A673 (cell line): Measurements from ENCODE around the gene PARVA. TPM values are rescaled to one million over a fixed set of nuclear protein-coding genes. Genes with fewer than 3 reads are reported as not detected.

Experiments used
- BruUV-seq: library from RNA; stranded (reverse); fragments of 400-500 nt; replicated peaks from 2 replicates; lab custom pipeline; 2021; lab: Mats Ljungman, UMichigan
- CTCF ChIA-PET: fragments of 300-600 bp; sonication (Branson Sonifier 250); formaldehyde crosslinking; loops from one replicate; lab custom pipeline; 2022; ENCODE audit warnings: antibody characterized with exemption; lab: Charles Lee
- POLR2A ChIA-PET: fragments of 300-600 bp; sonication (Branson Sonifier 250); formaldehyde crosslinking; loops from one replicate; lab custom pipeline; 2022; ENCODE audit warnings: antibody characterized with exemption; ENCODE audit not compliant: low non-redundant PET; lab: Charles Lee
- DNase-seq: peaks from one replicate; pipeline ENCODE4 v3.0.0-alpha.2; 2015; ENCODE audit warnings: low spot score
- H3K27ac ChIP-seq: fragments of 200-600 bp; sonication (generic); 2 replicates; pipeline ENCODE4 v1.5.1; 2016; ENCODE audit warnings: mixed run types, low read depth, mild to moderate bottlenecking, mixed read lengths, antibody characterized with exemption, low read length; ENCODE audit not compliant: poor library complexity, severe bottlenecking
- H3K27me3 ChIP-seq: fragments of 200-600 bp; sonication (generic); replicated peaks from 2 replicates; pipeline ENCODE4 v1.6.1; 2017; ENCODE audit warnings: mixed run types, low read depth, mild to moderate bottlenecking, mixed read lengths, antibody characterized with exemption, low read length; ENCODE audit not compliant: insufficient read depth, poor library complexity
- H3K36me3 ChIP-seq: fragments of 200-600 bp; sonication (generic); 2 replicates; pipeline ENCODE4 v1.6.1; 2016; ENCODE audit warnings: mixed run types, mild to moderate bottlenecking, mixed read lengths, antibody characterized with exemption, low read length; ENCODE audit not compliant: insufficient read depth, poor library complexity, severe bottlenecking
- H3K4me1 ChIP-seq: fragments of 200-600 bp; sonication (generic); 2 replicates; pipeline ENCODE4 v1.6.1; 2017; ENCODE audit warnings: mixed run types, mild to moderate bottlenecking, mixed read lengths, antibody characterized with exemption, low read length; ENCODE audit not compliant: insufficient read depth, poor library complexity, severe bottlenecking
- H3K4me3 ChIP-seq: fragments of 200-600 bp; sonication (generic); 2 replicates; pipeline ENCODE4 v1.5.1; 2016; ENCODE audit warnings: low read depth, mixed run types, mild to moderate bottlenecking, mixed read lengths, low read length; ENCODE audit not compliant: poor library complexity, severe bottlenecking
- H3K9me3 ChIP-seq: fragments of 200-600 bp; sonication (generic); 2 replicates; pipeline ENCODE4 v1.6.1; 2016; ENCODE audit warnings: mixed run types, low read depth, mild to moderate bottlenecking, mixed read lengths, antibody characterized with exemption, low read length; ENCODE audit not compliant: poor library complexity, severe bottlenecking
- CTCF ChIP-seq: fragments of 300-800, 200-600 bp; sonication (generic); conservative IDR thresholded peaks from 2 replicates; pipeline ENCODE4 v1.5.1; 2017; ENCODE audit warnings: low read depth, mild to moderate bottlenecking, antibody characterized with exemption, low read length, moderate library complexity, mixed read lengths
- EZH2 ChIP-seq: fragments of 200-600 bp; sonication (generic); IDR thresholded peaks from 2 replicates; pipeline ENCODE4 v1.6.1; 2017; ENCODE audit warnings: borderline replicate concordance, low read depth, mild to moderate bottlenecking, mixed read lengths, antibody characterized with exemption, low read length; ENCODE audit not compliant: poor library complexity, severe bottlenecking
- intact Hi-C: fragments of 100-400 bp; cut with micrococcal nuclease; formaldehyde crosslinking; loops from one replicate; pipeline ENCODE4 v1.10.0; 2022; ENCODE audit not compliant: unreplicated experiment
- total RNA-seq: library from RNA; stranded (reverse); gene quantifications from 2 replicates; pipeline ENCODE4 v1.2.3, GENCODE V29; 2021

The PARVA gene
- total RNA-seq, 1 experiment from 2014 or later: 15.2 TPM

DNA sequence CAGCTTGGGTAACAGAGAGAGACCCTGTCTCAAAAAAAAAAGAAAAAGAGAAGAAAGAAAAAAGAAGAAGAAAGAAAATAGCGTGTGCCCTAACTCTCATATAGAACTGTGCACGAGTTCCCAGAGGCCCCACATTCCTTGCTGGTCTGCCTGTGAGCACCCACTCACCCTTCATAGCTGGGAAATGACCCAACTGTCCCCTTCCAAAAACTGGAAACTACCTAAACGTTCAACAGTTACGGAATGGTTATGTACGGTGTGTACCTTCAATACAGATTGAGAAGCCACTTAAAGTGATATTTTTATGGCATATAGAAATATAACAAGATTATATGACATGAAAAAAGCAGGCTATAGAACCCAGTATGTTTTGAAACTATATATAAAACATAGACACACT lies 82.0 kb downstream of the PARVA start:
- CTCF ChIA-PET: no interaction called here
- no peaks in the 10 kb centered on the region for H3K9me3 ChIP-seq
- H3K4me3 ChIP-seq: no peak overlapping the region
- TF ChIP-seq CTCF: no peak
- no peak for TF ChIP-seq EZH2
- no peaks in the 10 kb centered on the region for H3K4me1 ChIP-seq
- no peak for DNase-seq
- H3K27ac ChIP-seq: no peak overlapping the region
- POLR2A ChIA-PET: no interaction called here
- H3K27me3 ChIP-seq: no peaks in the 10 kb centered on the region
- BruUV-seq: no TSS peak
- intact Hi-C loops: no loop called here
- H3K36me3 ChIP-seq: no peaks in the 10 kb centered on the region

GRCh38 chr11:12459865-12460444 lies 82.6 kb downstream of the PARVA start:
- no peaks in the 10 kb centered on the region for H3K9me3 ChIP-seq
- H3K27me3 ChIP-seq: no peaks in the 10 kb centered on the region
- POLR2A ChIA-PET: no interaction called here
- H3K27ac ChIP-seq: no peak overlapping the region
- TF ChIP-seq EZH2 (no peak), CTCF (no peak)
- no peak overlapping the region for H3K4me3 ChIP-seq
- CTCF ChIA-PET: no interaction called here
- H3K36me3 ChIP-seq: no peaks in the 10 kb centered on the region
- no TSS peak for BruUV-seq
- no peak for DNase-seq
- intact Hi-C loops: no loop called here
- no peaks in the 10 kb centered on the region for H3K4me1 ChIP-seq

GRCh38 chr11:12460466-12460865 lies 83.1 kb downstream of the PARVA start:
- Histone ChIP-seq H3K36me3 (no peaks in the 10 kb centered on the region), H3K27me3 (no peaks in the 10 kb centered on the region), H3K27ac (no peak overlapping the region), H3K9me3 (no peaks in the 10 kb centered on the region), H3K4me1 (no peaks in the 10 kb centered on the region), H3K4me3 (no peak overlapping the region)
- intact Hi-C loops: no loop called here
- POLR2A ChIA-PET: no interaction called here
- BruUV-seq: no TSS peak
- CTCF ChIA-PET: no interaction called here
- no peak for TF ChIP-seq CTCF
- no peak for TF ChIP-seq EZH2
- no peak for DNase-seq
